Kidney (tissue), 14 donors: ENCODE data around the gene DSG4. TPM values are rescaled to one million over a fixed set of nuclear protein-coding genes. Genes with fewer than 3 reads are reported as not detected.

Experiments
- DNase-seq, 5 donors: peaks; one replicate each; pipeline ENCODE4 v3.0.0-alpha.2; 2013 to 2020
- FAIRE-seq: peaks from 2 replicates; lab custom pipeline; 2012; peaks lifted over from hg19 to GRCh38; lab: Jason Lieb, UNC
- H3K27ac ChIP-seq, 2 donors: one replicate each; pipeline ENCODE4 v1.7.0; 2013; ENCODE audit warnings: low read depth in 2 of 2, low read length in 2 of 2, inconsistent platforms in 1 of 2
- H3K27me3 ChIP-seq: one replicate; pipeline ENCODE4 v1.7.1; 2013; ENCODE audit warnings: low read length, inconsistent platforms; ENCODE audit not compliant: control insufficient read depth, insufficient read depth
- H3K36me3 ChIP-seq, 3 donors: one replicate each; pipeline versions ENCODE4 v1.7.0 to v1.7.1; 2013; ENCODE audit warnings: low read length in 3 of 3, control low read depth in 1 of 3, inconsistent platforms in 1 of 3; ENCODE audit not compliant: insufficient read depth in 3 of 3, control insufficient read depth in 2 of 3
- H3K4me1 ChIP-seq, 3 donors: one replicate each; pipeline versions ENCODE4 v1.7.0 to v1.7.1; 2013; ENCODE audit warnings: low read length in 3 of 3, inconsistent platforms in 1 of 3, low read depth in 1 of 3; ENCODE audit not compliant: control insufficient read depth in 2 of 3, insufficient read depth in 2 of 3
- H3K4me3 ChIP-seq, 3 donors: one replicate each; pipeline versions ENCODE4 v1.7.0 to v1.8.1; 2013; ENCODE audit warnings: low read length in 3 of 3, control low read depth in 1 of 3, inconsistent platforms in 1 of 3
- H3K9ac ChIP-seq, 3 donors: one replicate each; pipeline versions ENCODE4 v1.7.0 to v1.7.1; 2013; ENCODE audit warnings: low read length in 3 of 3, control low read depth in 1 of 3, inconsistent platforms in 1 of 3
- H3K9me3 ChIP-seq, 3 donors: one replicate each; pipeline versions ENCODE4 v1.7.0 to v1.7.1; 2013; ENCODE audit warnings: low read length in 3 of 3, control low read depth in 1 of 3, inconsistent platforms in 1 of 3; ENCODE audit not compliant: control insufficient read depth in 2 of 3, insufficient read depth in 1 of 3
- intact Hi-C: fragments of 100-400 bp; cut with DNase I; formaldehyde crosslinking; loops from one replicate; pipeline ENCODE4 v1.11.1; 2022
- polyA plus RNA-seq: library from polyadenylated mRNA; stranded (reverse); fragments of 350-450 nt; fragmentation: Illumina TruSeq; extraction: RNeasy Lipid Tissue Mini Kit (QIAGEN cat#74804); gene quantifications from one replicate; pipeline ENCODE4 v1.2.3, GENCODE V29; 2014; ENCODE audit warnings: low read depth, low replicate concordance; ENCODE audit not compliant: insufficient read depth
- total RNA-seq: library from RNA; stranded (reverse); fragmentation: NEBNext Ultra II Directional; extraction: Animal tissue kit (Norgen Biotek cat#: 25700); gene quantifications from one replicate; pipeline ENCODE4 v1.2.1, GENCODE V29; 2021
- TF ChIP-seq, protein P1 (sequence below): IDR thresholded peaks from 3 replicates; pipeline ENCODE4 v1.5.1; 2012; ENCODE audit warnings: mild to moderate bottlenecking, moderate library complexity, borderline replicate concordance; ENCODE audit not compliant: insufficient read depth; ENCODE audit errors: extremely low read depth
- donor health status: control.
- donor health status: control.
- donor health status: control.
- donor health status: control.
- donor health status: control.
- donor health status: DM: yes; HTN: yes; CAD: no.
- donor health status: Normal renal cell carcinoma (clear cell type).

Gene DSG4
- total and polyA plus RNA-seq, 2 donors from 2014 or later, result not detected

GRCh38 chr18:31450409-31450808, 73.8 kb downstream of the DSG4 start:
- no peak overlapping the region for H3K9ac ChIP-seq
- intact Hi-C loops, result no loop called here
- TF ChIP-seq, protein P1, sequence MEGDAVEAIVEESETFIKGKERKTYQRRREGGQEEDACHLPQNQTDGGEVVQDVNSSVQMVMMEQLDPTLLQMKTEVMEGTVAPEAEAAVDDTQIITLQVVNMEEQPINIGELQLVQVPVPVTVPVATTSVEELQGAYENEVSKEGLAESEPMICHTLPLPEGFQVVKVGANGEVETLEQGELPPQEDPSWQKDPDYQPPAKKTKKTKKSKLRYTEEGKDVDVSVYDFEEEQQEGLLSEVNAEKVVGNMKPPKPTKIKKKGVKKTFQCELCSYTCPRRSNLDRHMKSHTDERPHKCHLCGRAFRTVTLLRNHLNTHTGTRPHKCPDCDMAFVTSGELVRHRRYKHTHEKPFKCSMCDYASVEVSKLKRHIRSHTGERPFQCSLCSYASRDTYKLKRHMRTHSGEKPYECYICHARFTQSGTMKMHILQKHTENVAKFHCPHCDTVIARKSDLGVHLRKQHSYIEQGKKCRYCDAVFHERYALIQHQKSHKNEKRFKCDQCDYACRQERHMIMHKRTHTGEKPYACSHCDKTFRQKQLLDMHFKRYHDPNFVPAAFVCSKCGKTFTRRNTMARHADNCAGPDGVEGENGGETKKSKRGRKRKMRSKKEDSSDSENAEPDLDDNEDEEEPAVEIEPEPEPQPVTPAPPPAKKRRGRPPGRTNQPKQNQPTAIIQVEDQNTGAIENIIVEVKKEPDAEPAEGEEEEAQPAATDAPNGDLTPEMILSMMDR, result no peak
- no peaks in the 10 kb centered on the region for H3K27me3 ChIP-seq
- FAIRE-seq, result no peak
- no peak overlapping the region for H3K4me3 ChIP-seq
- H3K9me3 ChIP-seq, result no peaks in the 10 kb centered on the region
- H3K4me1 ChIP-seq, result no peaks in the 10 kb centered on the region
- no peak overlapping the region for H3K27ac ChIP-seq
- no peak for DNase-seq
- H3K36me3 ChIP-seq, result no peaks in the 10 kb centered on the region

DNA sequence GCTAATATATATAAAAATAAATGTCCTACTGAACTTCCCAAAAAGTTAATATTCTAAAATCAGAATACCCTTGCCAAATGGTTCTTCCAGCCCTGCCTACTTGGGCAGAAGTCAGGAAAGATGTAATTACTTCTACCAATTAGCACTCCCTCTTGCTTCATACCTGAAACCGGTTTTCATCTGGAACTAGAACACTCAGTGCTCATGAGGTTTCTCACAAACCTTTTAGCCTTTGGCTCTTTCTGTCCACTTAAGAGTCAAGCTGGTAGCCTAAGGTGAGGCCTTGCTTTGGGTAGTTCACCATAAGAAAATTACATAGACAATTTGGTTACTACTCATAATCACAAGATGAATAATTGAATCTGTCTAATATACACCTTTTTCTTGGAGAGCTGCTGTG, 75.0 kb downstream of the DSG4 start:
- no peak for DNase-seq
- Histone ChIP-seq H3K9ac (no peak overlapping the region), H3K9me3 (no peaks in the 10 kb centered on the region), H3K4me3 (no peak overlapping the region), H3K27me3 (no peaks in the 10 kb centered on the region), H3K27ac (no peak overlapping the region), H3K36me3 (no peaks in the 10 kb centered on the region), H3K4me1 (no peaks in the 10 kb centered on the region)
- FAIRE-seq, result no peak
- TF ChIP-seq, protein P1, result no peak
- intact Hi-C loops, result no loop called here

- Histone ChIP-seq H3K9me3 (no peaks in the 10 kb centered on the region), H3K4me3 (no peak overlapping the region), H3K36me3 (no peaks in the 10 kb centered on the region), H3K9ac (no peak overlapping the region), H3K27ac (no peak overlapping the region), H3K27me3 (no peaks in the 10 kb centered on the region), H3K4me1 (no peaks in the 10 kb centered on the region)
- TF ChIP-seq, protein P1, result no peak
- DNase-seq (no peak), FAIRE-seq (no peak)
- intact Hi-C loops, result no loop called here
Observed at GRCh38 chr18:31454066-31454708, 77.6 kb downstream of the DSG4 start.

Other genes with a start within 250 kb of the DSG4 start
- not detected for gene DSC1, start 213.9 kb upstream of the DSG4 start, total RNA-seq
- not detected for gene DSC1, start 213.9 kb upstream of the DSG4 start, polyA plus RNA-seq
- not detected for gene DSG1, start 58.6 kb upstream of the DSG4 start, total RNA-seq
- gene DSG1, start 58.6 kb upstream of the DSG4 start, polyA plus RNA-seq, result not detected
- gene DSG3, start 71.0 kb downstream of the DSG4 start, total RNA-seq, result not detected
- gene DSG3, start 71.0 kb downstream of the DSG4 start, polyA plus RNA-seq, result not detected
- gene DSG2, start 121.4 kb downstream of the DSG4 start, total RNA-seq, result 63.0 TPM
- 20.5 TPM for gene DSG2, start 121.4 kb downstream of the DSG4 start, polyA plus RNA-seq
- not detected for gene TTR, start 215.1 kb downstream of the DSG4 start, total RNA-seq
- gene TTR, start 215.1 kb downstream of the DSG4 start, polyA plus RNA-seq, result 4.4 TPM